ENCODE measurements around the gene PITHD1.
"Not testable (repeated sequence)": the region's sequence is repeated elsewhere in the genome, so short reads cannot be mapped to it uniquely, and the experiment has no call there.

The PITHD1 gene

GRCh38 chr1:23800400-23801337 lies 22.5 kb downstream of the PITHD1 start, which contains the start of gene GALE:
GALE (minus strand) TSS chr1:23800754; CDS start chr1:23799007, 1,747 bp downstream.
- Mint-ChIP-seq H3K36me3 (no peaks in the 10 kb centered on the region), H3K4me1 (ENCODE audit: low read depth) (peaks cover 9% of the 10 kb centered on the region), H3K9me3 (ENCODE audit: low read depth) (no peaks in the 10 kb centered on the region), H3K4me3 (peak within 1 kb of the TSS; percentile 98), H3K27ac (peak within 1 kb of the TSS; percentile 81), H3K27me3 (no peaks in the 10 kb centered on the region)

GRCh38 chr1:23801338-23801748 lies 23.1 kb downstream of the PITHD1 start:
- Mint-ChIP-seq H3K36me3 (no peaks in the 10 kb centered on the region), H3K27ac (peak overlapping the region; percentile 76), H3K9me3 (ENCODE audit: low read depth) (no peaks in the 10 kb centered on the region), H3K27me3 (no peaks in the 10 kb centered on the region), H3K4me3 (peak overlapping the region; percentile 98), H3K4me1 (ENCODE audit: low read depth) (peaks cover 9% of the 10 kb centered on the region)

DNA sequence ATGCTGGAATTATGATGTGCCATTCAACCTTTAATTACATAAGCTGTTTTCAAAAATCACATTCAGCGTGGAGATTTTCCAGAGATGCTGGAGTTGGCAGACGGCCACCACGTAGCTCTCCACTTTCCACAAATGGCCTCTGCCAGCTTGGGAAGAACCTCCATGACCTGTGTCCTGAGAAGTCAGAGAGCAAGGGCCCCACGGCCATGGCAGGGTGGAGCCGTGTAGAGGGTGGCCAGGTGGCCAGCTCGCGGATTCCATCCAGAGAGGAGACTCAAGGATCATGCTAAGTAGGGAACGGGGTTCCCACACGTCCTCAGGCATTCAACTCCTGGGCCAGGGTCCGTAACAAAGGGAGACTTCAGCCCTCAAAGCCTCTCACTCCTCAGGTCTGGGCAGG lies 23.7 kb downstream of the PITHD1 start:
- H3K4me3 Mint-ChIP-seq, result peak overlapping the region; percentile 98

GRCh38 chr1:23802809-23803342 lies 24.7 kb downstream of the PITHD1 start:
- H3K27ac Mint-ChIP-seq, result peak overlapping the region; percentile 61
- H3K4me1 Mint-ChIP-seq (ENCODE audit: low read depth); H3K36me3 Mint-ChIP-seq; H3K27me3 Mint-ChIP-seq; H3K9me3 Mint-ChIP-seq (ENCODE audit: low read depth): not testable (repeated sequence)
- H3K4me3 Mint-ChIP-seq, result peak overlapping the region; percentile 98

More for the DNA sequence above, 23.7 kb downstream of the PITHD1 start:
- H3K9me3 Mint-ChIP-seq (ENCODE audit: low read depth), result no peaks in the 10 kb centered on the region
- H3K27me3 Mint-ChIP-seq, result no peaks in the 10 kb centered on the region
- peaks cover 9% of the 10 kb centered on the region for H3K4me1 Mint-ChIP-seq (ENCODE audit: low read depth)
- no peak overlapping the region for H3K27ac Mint-ChIP-seq
- peaks cover 2% of the 10 kb centered on the region for H3K36me3 Mint-ChIP-seq

DNA sequence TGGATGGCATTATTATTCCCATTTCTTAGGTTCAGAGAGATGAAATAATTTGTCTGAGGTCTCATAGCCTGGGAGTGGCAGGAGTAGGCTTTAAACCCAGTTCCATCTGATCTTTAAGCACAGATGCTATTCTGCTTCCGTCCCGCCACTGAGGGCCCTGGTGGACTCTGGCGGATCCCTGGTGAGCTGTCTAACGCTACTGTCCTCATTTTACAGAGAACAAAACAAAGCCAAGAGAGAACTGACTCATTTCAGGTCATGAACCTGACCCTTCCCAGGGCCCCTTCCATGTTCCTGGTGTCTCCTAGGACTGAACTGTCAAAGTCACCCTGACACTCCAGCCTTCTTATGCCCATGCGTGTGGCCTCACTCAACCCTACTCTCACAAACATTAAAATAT lies 25.5 kb downstream of the PITHD1 start:
- Mint-ChIP-seq H3K27ac (no peak overlapping the region), H3K9me3 (ENCODE audit: low read depth) (no peaks in the 10 kb centered on the region), H3K36me3 (peaks cover 2% of the 10 kb centered on the region), H3K4me1 (ENCODE audit: low read depth) (peaks cover 9% of the 10 kb centered on the region), H3K27me3 (no peaks in the 10 kb centered on the region), H3K4me3 (no peak overlapping the region)

GRCh38 chr1:23804183-23804835 lies 26.1 kb downstream of the PITHD1 start:
- Mint-ChIP-seq H3K36me3 (peaks cover 2% of the 10 kb centered on the region), H3K27me3 (no peaks in the 10 kb centered on the region), H3K27ac (no peak overlapping the region), H3K4me1 (ENCODE audit: low read depth) (peaks cover 6% of the 10 kb centered on the region), H3K4me3 (no peak overlapping the region), H3K9me3 (ENCODE audit: low read depth) (no peaks in the 10 kb centered on the region)

GRCh38 chr1:23805025-23805424 lies 26.8 kb downstream of the PITHD1 start:
- H3K27me3 Mint-ChIP-seq, result no peaks in the 10 kb centered on the region
- H3K4me1 Mint-ChIP-seq (ENCODE audit: low read depth), result peaks cover 7% of the 10 kb centered on the region
- no peak overlapping the region for H3K4me3 Mint-ChIP-seq
- H3K9me3 Mint-ChIP-seq (ENCODE audit: low read depth), result no peaks in the 10 kb centered on the region
- H3K27ac Mint-ChIP-seq, result no peak overlapping the region
- peaks cover 2% of the 10 kb centered on the region for H3K36me3 Mint-ChIP-seq

DNA sequence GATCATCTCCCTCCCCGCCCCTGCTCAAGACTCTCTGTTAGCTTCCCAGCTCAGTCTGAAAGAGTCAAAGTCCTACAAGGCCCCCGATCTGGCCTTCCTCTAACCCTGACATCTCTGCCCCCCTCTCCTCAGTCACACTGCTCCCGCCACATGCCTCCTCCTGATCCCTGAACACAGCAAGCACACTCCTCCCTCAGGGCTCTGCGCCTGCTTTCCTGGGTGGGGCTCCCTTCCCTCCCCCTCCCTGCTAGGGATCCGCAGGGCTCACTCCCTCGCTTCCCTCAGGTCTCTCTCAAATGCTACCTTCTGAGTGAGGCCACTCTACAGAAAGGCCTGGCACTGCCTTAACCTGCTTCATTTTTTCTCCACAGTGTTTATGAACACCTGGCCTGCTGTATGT lies 28.1 kb downstream of the PITHD1 start:
- Mint-ChIP-seq H3K36me3 (peaks cover 2% of the 10 kb centered on the region), H3K27ac (no peak overlapping the region), H3K4me1 (ENCODE audit: low read depth) (peaks cover 10% of the 10 kb centered on the region), H3K27me3 (no peaks in the 10 kb centered on the region), H3K4me3 (no peak overlapping the region), H3K9me3 (ENCODE audit: low read depth) (no peaks in the 10 kb centered on the region)

DNA sequence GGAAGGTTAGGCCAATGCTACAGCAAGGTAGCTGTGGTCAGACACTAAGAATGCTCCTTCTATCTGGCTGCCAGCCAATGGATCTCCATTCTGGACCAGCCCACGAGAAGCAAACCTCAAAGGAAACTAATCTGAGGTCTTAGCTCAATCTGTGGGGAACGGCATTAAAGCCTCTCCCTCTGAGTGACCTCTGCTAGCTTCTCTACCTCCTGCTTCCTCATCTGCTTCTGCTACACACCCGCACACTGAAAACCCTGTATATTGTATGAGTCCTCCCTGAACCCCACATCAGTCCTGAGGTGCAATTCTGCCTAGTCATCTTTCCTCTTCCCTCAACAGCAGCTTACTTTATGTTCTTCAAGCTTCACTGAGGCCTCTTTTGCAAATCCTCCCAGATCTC lies 29.2 kb downstream of the PITHD1 start:
- no peak overlapping the region for H3K27ac Mint-ChIP-seq

DNA sequence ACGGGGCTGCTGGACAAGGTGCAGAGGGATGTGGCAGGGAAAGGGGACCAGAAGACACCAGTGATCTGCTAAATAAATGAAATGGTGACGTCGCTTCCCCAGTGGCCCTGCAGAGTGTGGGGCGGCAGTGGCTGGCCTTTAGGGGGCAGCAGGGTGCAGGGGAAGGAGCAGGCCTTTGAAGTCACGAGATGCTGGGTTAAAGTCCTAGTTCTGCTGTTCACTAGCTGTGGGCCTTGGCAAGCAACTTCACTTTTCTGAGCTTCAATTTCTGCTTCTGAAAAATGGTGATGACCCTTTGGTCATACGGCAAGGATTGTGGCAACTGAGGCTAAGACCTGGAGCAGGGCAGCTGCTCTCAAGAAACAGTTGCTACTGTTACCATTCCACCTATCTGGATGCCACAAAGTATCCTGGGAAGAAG lies 31.5 kb downstream of the PITHD1 start:
- no peak overlapping the region for H3K4me3 Mint-ChIP-seq
- no peaks in the 10 kb centered on the region for H3K9me3 Mint-ChIP-seq (ENCODE audit: low read depth)
- no peaks in the 10 kb centered on the region for H3K27me3 Mint-ChIP-seq
- no peak overlapping the region for H3K27ac Mint-ChIP-seq
- H3K36me3 Mint-ChIP-seq, result peaks cover 2% of the 10 kb centered on the region
- H3K4me1 Mint-ChIP-seq (ENCODE audit: low read depth), result peaks cover 10% of the 10 kb centered on the region

More for the DNA sequence above, 29.2 kb downstream of the PITHD1 start:
- peaks cover 2% of the 10 kb centered on the region for H3K36me3 Mint-ChIP-seq
- no peaks in the 10 kb centered on the region for H3K27me3 Mint-ChIP-seq
- peaks cover 10% of the 10 kb centered on the region for H3K4me1 Mint-ChIP-seq (ENCODE audit: low read depth)
- H3K4me3 Mint-ChIP-seq, result no peak overlapping the region
- no peaks in the 10 kb centered on the region for H3K9me3 Mint-ChIP-seq (ENCODE audit: low read depth)

GRCh38 chr1:23810818-23811540 lies 32.8 kb downstream of the PITHD1 start:
- H3K4me3 Mint-ChIP-seq, result no peak overlapping the region
- peak overlapping the region; percentile 46 for H3K27ac Mint-ChIP-seq
- no peaks in the 10 kb centered on the region for H3K27me3 Mint-ChIP-seq
- H3K4me1 Mint-ChIP-seq (ENCODE audit: low read depth), result peaks cover 10% of the 10 kb centered on the region
- H3K36me3 Mint-ChIP-seq, result peaks cover 2% of the 10 kb centered on the region
- no peaks in the 10 kb centered on the region for H3K9me3 Mint-ChIP-seq (ENCODE audit: low read depth)

- H3K27ac Mint-ChIP-seq, result no peak overlapping the region
- H3K36me3 Mint-ChIP-seq, result no peaks in the 10 kb centered on the region
- no peak overlapping the region for H3K4me3 Mint-ChIP-seq
- H3K27me3 Mint-ChIP-seq, result no peaks in the 10 kb centered on the region
- H3K9me3 Mint-ChIP-seq (ENCODE audit: low read depth), result no peaks in the 10 kb centered on the region
- peaks cover 10% of the 10 kb centered on the region for H3K4me1 Mint-ChIP-seq (ENCODE audit: low read depth)
Measured at GRCh38 chr1:23814016-23814415, 35.8 kb downstream of the PITHD1 start.

DNA sequence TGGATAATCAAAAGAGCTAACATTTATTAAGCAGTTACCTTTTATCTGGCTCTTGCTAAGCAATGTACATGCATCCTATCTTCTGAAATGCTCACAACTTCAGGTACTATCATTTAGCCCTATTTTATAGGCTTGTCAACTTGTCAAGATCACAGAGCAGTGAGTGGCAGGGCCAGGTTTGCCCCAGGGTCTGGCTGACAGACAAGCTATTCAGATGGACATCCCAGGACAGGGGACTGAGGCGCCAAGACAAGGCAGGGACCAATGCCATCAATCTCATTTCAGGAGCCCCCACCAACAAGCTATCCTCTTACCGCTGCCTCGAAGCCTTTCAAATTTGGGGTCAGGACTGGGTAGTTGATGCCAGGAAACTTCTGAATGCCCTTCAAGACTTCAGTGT lies 38.1 kb downstream of the PITHD1 start:
- Mint-ChIP-seq H3K4me3 (no peak overlapping the region), H3K27me3 (no peaks in the 10 kb centered on the region), H3K36me3 (no peaks in the 10 kb centered on the region), H3K9me3 (ENCODE audit: low read depth) (no peaks in the 10 kb centered on the region), H3K27ac (no peak overlapping the region), H3K4me1 (ENCODE audit: low read depth) (no peaks in the 10 kb centered on the region)

GRCh38 chr1:23816906-23817305 lies 38.7 kb downstream of the PITHD1 start:
- Mint-ChIP-seq H3K4me3 (no peak overlapping the region), H3K9me3 (ENCODE audit: low read depth) (no peaks in the 10 kb centered on the region), H3K4me1 (ENCODE audit: low read depth) (no peaks in the 10 kb centered on the region), H3K27me3 (no peaks in the 10 kb centered on the region), H3K27ac (no peak overlapping the region), H3K36me3 (no peaks in the 10 kb centered on the region)
